GM19463 (cell line): ENCODE data around the gene HMG20A.
"Not testable (repeated sequence)": the region's sequence is repeated elsewhere in the genome, so short reads cannot be mapped to it uniquely, and the experiment has no call there.

Experiments used
- ATAC-seq: cut with Tn5 transposase; IDR thresholded peaks from one replicate; pipeline ENCODE4 v1.9.1; 2021; ENCODE audit warnings: mild to moderate bottlenecking, moderate library complexity; ENCODE audit not compliant: unreplicated experiment

Gene HMG20A

DNA sequence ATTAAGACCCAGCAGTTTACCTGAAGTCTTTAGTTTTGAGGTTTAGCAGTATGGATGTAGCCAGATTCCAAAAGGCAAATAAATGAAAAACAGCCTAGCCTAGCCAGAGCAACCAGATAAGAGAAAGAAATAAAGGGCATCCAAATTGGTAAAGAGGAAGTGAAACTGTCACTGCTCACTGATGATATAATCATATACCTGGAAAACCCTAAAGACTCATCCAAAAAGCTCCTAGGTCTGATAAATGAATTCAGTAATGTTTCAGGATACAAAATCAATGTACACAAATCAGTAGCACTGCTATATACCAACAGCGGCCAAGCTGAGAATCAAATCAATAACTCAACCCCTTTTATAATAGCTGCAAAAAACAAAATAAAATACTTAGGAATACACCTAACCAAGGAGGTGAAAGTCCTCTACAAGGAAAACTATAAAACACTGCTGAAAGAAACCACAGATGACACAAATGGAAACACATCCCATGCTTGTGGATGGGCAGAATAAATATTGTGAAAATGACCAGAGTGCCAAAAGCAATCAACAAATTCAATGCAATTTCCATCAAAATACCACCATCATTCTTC is 14.4 kb upstream of the HMG20A start:
- ATAC-seq, result not testable (repeated sequence)

DNA sequence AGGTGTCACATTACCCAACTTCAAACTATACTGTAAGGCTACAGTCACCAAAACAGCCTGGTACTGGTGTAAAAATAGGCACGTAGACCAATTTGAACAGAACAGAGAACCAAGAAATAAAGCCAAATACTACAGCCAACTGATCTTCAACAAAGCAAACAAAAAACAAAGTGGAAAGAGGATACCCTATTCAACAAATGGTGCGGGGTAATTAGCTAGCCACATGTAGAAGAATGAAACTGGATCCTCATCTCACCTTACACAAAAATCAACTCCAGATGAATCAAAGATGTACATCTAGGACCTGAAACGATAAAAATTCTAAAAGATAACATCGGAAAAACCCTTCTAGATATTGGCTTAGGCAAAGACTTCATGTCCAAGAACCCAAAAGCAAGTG is 13.8 kb upstream of the HMG20A start:
- no peak for ATAC-seq

DNA sequence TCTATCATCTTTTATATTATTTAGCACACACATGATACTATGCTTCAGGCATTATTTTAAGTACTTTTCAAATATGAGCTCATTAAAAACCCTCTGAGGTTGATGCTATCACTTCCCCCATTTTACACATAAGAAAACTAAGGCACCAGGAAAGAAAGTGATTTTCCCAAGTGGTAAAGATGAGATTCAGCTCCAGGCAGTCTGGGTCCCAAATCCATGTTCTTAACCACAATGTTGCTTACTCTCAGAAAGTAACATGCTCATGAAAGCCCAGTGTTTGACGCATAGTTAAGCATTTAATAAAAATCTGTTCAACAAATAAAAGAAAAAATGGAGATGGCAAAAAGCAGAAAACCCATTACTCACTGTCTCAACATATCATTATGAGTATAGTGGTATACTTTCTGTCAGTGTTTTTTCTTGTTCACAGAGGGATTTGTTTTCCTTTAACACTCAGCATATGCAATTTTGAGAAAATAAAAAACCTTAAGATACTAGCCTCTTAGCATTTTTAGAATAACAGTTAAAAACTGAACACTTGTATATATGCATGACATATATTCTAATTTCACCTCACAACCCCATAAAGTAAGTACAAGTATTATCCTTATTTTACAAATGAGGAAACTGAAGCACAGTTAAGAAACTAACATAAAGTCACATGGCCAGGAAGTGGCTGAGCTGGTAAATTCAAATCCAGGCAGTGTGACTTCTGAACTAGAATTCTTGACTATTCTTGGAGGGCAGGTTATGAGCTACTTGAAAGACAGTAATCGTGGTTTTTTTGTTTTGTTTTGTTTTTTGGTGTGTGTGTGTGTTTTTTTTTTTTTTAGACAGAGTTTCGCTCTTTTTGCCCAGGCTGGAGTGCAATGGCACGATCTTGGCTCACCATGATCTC is 11.2 kb upstream of the HMG20A start:
- no peak for ATAC-seq

DNA sequence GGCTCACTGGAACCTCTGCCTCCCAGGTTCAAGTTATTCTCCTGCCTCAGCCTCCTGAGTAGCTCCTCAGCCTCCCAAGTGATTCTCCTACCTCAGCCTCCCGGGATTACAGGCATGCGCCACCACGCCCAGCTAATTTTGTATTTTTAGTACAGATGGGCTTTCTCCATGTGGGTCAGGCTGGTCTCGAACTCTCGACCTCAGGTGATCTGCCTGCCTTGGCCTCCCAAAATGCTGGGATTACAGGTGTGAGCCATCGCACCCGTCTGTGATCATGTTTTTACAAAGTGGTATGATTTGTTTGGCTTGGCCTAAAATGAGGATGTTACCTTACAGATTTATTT is 10.6 kb upstream of the HMG20A start:
- not testable (repeated sequence) for ATAC-seq

DNA sequence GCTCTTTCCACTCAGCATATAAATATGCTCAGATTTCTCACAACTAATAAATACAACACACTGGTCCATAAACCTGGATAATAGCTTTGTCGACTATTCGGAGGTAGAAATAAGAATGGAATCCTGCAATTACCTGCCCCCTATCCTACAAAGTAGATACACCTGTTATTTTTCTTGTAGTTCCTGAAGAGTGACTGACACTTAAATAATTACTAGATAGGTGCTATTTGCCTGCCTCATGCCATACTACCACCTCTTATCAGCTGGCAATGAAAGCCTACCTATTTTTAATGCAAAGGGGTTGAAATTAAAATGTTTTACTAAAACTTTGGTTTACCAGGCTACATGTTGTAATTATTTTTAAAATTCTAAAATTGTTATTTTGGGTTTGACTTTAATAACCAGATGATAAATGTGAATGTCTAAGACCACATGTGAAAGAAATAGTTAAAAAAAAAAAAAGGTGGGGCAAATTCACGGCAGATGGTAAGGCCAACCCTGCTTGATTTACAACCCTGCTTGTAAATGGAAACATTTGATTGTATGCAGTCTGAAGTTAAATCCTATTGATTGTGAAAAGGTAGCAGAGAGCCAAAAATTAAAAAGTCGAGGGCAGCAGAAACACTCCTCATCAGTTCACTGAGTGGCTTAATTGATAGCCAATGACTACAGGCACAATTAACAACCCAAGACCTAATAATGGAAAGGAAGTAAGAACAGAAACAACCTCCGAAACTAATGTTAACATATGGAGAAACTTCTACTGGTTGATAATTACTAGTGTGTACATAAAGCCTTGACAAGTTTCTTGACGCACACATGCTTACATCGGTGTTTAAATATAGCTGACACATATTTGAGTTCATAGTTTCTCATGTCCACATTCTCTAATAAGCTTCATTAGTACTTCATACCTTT is 9.7 kb upstream of the HMG20A start:
- ATAC-seq, result peak; percentile 73

DNA sequence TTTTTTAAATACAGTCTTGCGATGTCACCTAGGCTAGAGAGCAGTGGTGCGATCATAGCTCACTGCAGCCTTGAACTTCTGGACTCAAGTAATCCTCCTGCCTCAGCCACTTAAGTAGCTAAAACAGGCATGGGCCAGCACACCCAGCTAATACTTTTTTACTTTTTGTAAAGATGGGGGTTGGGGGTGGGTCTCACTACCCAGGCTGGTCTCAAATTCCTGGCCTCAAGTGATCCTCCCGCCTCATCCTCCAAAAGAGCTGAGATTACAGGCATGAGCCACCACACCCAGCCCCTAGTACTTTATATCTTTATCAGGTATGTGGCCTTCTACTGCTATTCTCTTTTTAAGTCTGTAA is 9.1 kb upstream of the HMG20A start:
- no peak for ATAC-seq

DNA sequence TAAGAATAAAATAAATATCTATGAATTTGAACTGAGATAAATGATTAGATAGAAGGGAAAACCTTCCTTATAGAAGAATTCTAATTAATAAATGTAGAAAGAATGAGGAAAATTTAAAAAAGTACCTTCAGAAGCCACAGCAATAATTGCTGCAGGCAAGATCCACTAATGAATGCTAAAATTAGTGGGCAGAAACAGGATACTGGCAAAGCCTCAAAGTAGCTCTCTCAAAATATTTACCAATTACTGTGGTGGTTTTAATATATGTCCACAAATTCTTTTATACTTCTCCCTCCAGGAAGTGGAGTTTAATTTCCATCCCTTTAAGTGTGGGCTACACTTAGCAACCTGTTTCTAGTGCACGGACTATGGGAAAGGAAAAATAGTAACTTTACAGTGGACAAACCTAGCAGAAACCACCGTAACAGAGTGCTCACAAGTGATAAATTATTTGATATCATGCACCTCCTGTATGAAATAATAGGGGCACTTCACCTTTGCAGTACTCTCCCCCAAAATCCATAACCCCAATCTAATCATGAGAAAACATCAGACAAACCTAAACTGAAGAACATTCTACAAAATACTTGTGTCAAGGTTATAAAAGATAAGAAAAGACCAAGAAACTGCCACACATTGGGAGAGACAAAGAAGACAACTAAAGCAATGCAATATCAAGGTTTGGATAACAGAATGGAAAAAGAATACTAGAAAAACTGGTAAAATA is 7.6 kb upstream of the HMG20A start:
- ATAC-seq, result no peak

- ATAC-seq, result no peak
These were observed 6.9 kb upstream of the HMG20A start for GRCh38 chr15:77413699-77414349.

DNA sequence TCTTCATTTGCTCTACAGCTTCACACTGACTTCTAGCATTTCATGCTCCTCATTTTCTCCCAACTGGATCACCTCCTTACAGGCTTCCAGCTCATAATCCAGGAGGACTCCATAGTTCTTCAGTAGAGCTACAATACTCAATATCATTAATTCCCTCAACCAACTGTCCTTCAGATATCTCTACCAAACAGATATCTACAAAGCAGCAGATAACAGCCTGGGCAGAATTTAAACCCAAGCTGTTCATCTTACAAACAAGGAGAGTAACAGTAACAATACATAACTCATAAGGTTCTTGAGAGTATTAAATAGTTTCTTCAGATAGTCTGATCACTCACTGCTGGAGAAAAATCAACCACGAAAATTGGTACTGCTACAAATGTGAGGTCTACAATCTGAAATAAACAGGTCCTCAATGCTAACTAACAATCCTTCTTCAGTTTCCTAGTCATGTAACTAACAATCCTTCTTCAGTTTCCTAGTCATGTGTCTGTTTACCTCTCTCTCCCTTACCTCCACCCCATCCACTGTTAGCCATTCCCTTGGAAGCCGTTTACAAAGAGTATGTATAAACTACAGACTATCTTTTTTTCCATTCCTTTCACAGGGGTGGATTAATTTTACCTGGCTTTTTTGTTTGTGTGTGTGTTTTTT is 5.8 kb upstream of the HMG20A start:
- ATAC-seq, result no peak

GRCh38 chr15:77415450-77416147 is 5.1 kb upstream of the HMG20A start:
- no peak for ATAC-seq

DNA sequence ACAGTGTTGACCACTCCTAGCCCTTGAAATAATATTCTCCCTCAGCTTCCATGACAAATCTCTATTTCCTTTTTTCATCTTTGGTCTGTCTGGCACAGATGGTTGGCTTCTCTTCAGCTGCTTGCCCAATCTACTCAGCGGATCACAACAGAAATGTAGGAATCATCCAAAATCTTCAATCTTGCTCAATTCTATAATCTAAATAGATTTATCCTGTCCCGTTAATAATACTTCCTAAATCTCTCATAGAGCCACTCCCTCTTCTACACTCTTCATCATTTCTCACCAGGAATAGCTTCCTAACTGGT is 4.6 kb upstream of the HMG20A start:
- ATAC-seq, result no peak

- no peak for ATAC-seq
These were observed 3.7 kb upstream of the HMG20A start for GRCh38 chr15:77416954-77417353.

GRCh38 chr15:77417602-77418001 is 3.1 kb upstream of the HMG20A start:
- ATAC-seq, result no peak

GRCh38 chr15:77418391-77418965 is 2.2 kb upstream of the HMG20A start:
- ATAC-seq, result no peak

GRCh38 chr15:77418966-77419835 is 1.5 kb upstream of the HMG20A start:
- peak; percentile 10 for ATAC-seq

GRCh38 chr15:77419836-77420609 is 665 bp upstream of the HMG20A start, which contains the start of gene PEAK1:
Gene PEAK1 (minus strand): TSS chr15:77420104. CDS start chr15:77181926, 238,178 bp downstream.
- ATAC-seq, result peak; percentile 93

- no peak for ATAC-seq
These were observed 647 bp downstream of the HMG20A start for GRCh38 chr15:77421370-77421700.
